ENCODE measurements around the gene MRGPRD.
"Not testable (repeated sequence)": the region's sequence is repeated elsewhere in the genome, so short reads cannot be mapped to it uniquely, and the experiment has no call there.

Gene MRGPRD

GRCh38 chr11:69005631-69006368 is 25.0 kb upstream of the MRGPRD start:
- DNase-seq (ENCODE audit: low read depth, low spot score), result no peak

- DNase-seq (ENCODE audit: low read depth, low spot score), result no peak
Measured at GRCh38 chr11:69005183-69005630, 24.4 kb upstream of the MRGPRD start.

- DNase-seq (ENCODE audit: low read depth, low spot score), result no peak
Measured at GRCh38 chr11:69004411-69005182, 23.8 kb upstream of the MRGPRD start.

GRCh38 chr11:69003866-69004367 is 23.1 kb upstream of the MRGPRD start:
- DNase-seq (ENCODE audit: low read depth, low spot score), result no peak

GRCh38 chr11:69003301-69003865 is 22.6 kb upstream of the MRGPRD start:
- DNase-seq (ENCODE audit: low read depth, low spot score), result no peak

- no peak for DNase-seq (ENCODE audit: low read depth, low spot score)
Measured at GRCh38 chr11:69002570-69003231, 21.9 kb upstream of the MRGPRD start.

GRCh38 chr11:69002110-69002569 is 21.4 kb upstream of the MRGPRD start:
- DNase-seq (ENCODE audit: low read depth, low spot score), result no peak

- DNase-seq (ENCODE audit: low read depth, low spot score), result no peak
Measured at GRCh38 chr11:69001243-69002081, 20.7 kb upstream of the MRGPRD start.

- DNase-seq (ENCODE audit: low read depth, low spot score), result no peak
Measured at GRCh38 chr11:69000831-69001242, 20.1 kb upstream of the MRGPRD start.

GRCh38 chr11:69000391-69000790 is 19.6 kb upstream of the MRGPRD start:
- DNase-seq (ENCODE audit: low read depth, low spot score), result no peak

GRCh38 chr11:68999748-69000355 is 19.1 kb upstream of the MRGPRD start:
- DNase-seq (ENCODE audit: low read depth, low spot score), result not testable (repeated sequence)

- DNase-seq (ENCODE audit: low read depth, low spot score), result no peak
Measured at GRCh38 chr11:68999093-68999747, 18.4 kb upstream of the MRGPRD start.

GRCh38 chr11:68998390-68998911 is 17.7 kb upstream of the MRGPRD start:
- no peak for DNase-seq (ENCODE audit: low read depth, low spot score)

GRCh38 chr11:68997995-68998348 is 17.2 kb upstream of the MRGPRD start:
- DNase-seq (ENCODE audit: low read depth, low spot score), result no peak

GRCh38 chr11:68997124-68997994 is 16.6 kb upstream of the MRGPRD start:
- DNase-seq (ENCODE audit: low read depth, low spot score), result no peak

- DNase-seq (ENCODE audit: low read depth, low spot score), result no peak
Measured at GRCh38 chr11:68996376-68997123, 15.8 kb upstream of the MRGPRD start.

- DNase-seq (ENCODE audit: low read depth, low spot score), result no peak
Measured at GRCh38 chr11:68994894-68995285, 14.1 kb upstream of the MRGPRD start.

All from activated naive CD8-positive, alpha-beta T cell treated with anti-CD3 and anti-CD28 coated beads, Interleukin-2, amount 50 U/mL, for 16 hours (primary cell).